ENCODE measurements around the gene TBC1D21.

Gene TBC1D21

GRCh38 chr15:73865379-73865778 is 8.0 kb upstream of the TBC1D21 start:
- no peak for DNase-seq

- DNase-seq = no peak
Observed at GRCh38 chr15:73865904-73866303, 7.5 kb upstream of the TBC1D21 start.

GRCh38 chr15:73866481-73866880 is 6.9 kb upstream of the TBC1D21 start:
- DNase-seq = no peak

GRCh38 chr15:73866881-73867410 is 6.4 kb upstream of the TBC1D21 start:
- no peak for DNase-seq

GRCh38 chr15:73867426-73867825 is 5.9 kb upstream of the TBC1D21 start:
- no peak for DNase-seq

- no peak for DNase-seq
Observed at GRCh38 chr15:73867956-73868355, 5.4 kb upstream of the TBC1D21 start.

GRCh38 chr15:73869216-73869995 is 4.0 kb upstream of the TBC1D21 start:
- DNase-seq = no peak

GRCh38 chr15:73870700-73871408 is 2.5 kb upstream of the TBC1D21 start:
- no peak for DNase-seq

- DNase-seq = no peak
Observed at GRCh38 chr15:73872346-73872745, 1.0 kb upstream of the TBC1D21 start.

GRCh38 chr15:73873889-73874511 is 636 bp downstream of the TBC1D21 start:
- DNase-seq = peak; percentile 18

- DNase-seq = no peak
Observed at GRCh38 chr15:73879426-73879825, 6.1 kb downstream of the TBC1D21 start.

- no peak for DNase-seq
Observed at GRCh38 chr15:73881579-73882320, 8.4 kb downstream of the TBC1D21 start.

GRCh38 chr15:73882761-73883419 is 9.5 kb downstream of the TBC1D21 start:
- DNase-seq = no peak

GRCh38 chr15:73884159-73884558 is 10.8 kb downstream of the TBC1D21 start:
- no peak for DNase-seq

GRCh38 chr15:73885954-73886700 is 12.8 kb downstream of the TBC1D21 start:
- no peak for DNase-seq

- DNase-seq = no peak
Observed at GRCh38 chr15:73886717-73887345, 13.5 kb downstream of the TBC1D21 start.

GRCh38 chr15:73887481-73887880 is 14.1 kb downstream of the TBC1D21 start:
- DNase-seq = no peak

- no peak for DNase-seq
Observed at GRCh38 chr15:73888224-73889041, 15.1 kb downstream of the TBC1D21 start.

GRCh38 chr15:73889053-73889761 is 15.8 kb downstream of the TBC1D21 start:
- DNase-seq = no peak

- DNase-seq = no peak
Observed at GRCh38 chr15:73889762-73890124, 16.4 kb downstream of the TBC1D21 start.
